Type B pancreatic cell (in vitro differentiated cells): ENCODE results near the gene NTMT1. TPM values are rescaled to one million over a fixed set of nuclear protein-coding genes. Genes with fewer than 3 reads are reported as not detected.
"Not testable (repeated sequence)": the region's sequence is repeated elsewhere in the genome, so short reads cannot be mapped to it uniquely, and the experiment has no call there.

ENCODE experiments used
- DNase-seq: peaks from one replicate; pipeline ENCODE4 v3.0.0; 2021; ENCODE audit warnings: mixed read lengths; ENCODE audit not compliant: unreplicated experiment; ENCODE audit errors: extremely low spot score
- H3K27ac Mint-ChIP-seq: 2 replicates; pipeline ENCODE4 v1.8.0; 2021; ENCODE audit warnings: mild to moderate bottlenecking, mixed read lengths
- H3K27me3 Mint-ChIP-seq: 2 replicates; pipeline ENCODE4 v1.8.0; 2021; ENCODE audit warnings: mixed read lengths
- H3K36me3 Mint-ChIP-seq: 2 replicates; pipeline ENCODE4 v1.8.0; 2021; ENCODE audit warnings: mixed read lengths
- H3K4me1 Mint-ChIP-seq: one replicate; pipeline ENCODE4 v1.8.0; 2021; ENCODE audit warnings: mixed read lengths; ENCODE audit not compliant: unreplicated experiment
- H3K4me3 Mint-ChIP-seq: 2 replicates; pipeline ENCODE4 v1.8.0; 2021; ENCODE audit warnings: mild to moderate bottlenecking, mixed read lengths
- H3K9me3 Mint-ChIP-seq: 2 replicates; pipeline ENCODE4 v1.8.0; 2021; ENCODE audit warnings: mixed read lengths
- CTCF ChIP-seq: fragments of 200-600 bp; sonication (generic); conservative IDR thresholded peaks from 2 replicates; pipeline ENCODE4 v1.5.0; 2021; ENCODE audit warnings: antibody characterized with exemption, mild to moderate bottlenecking
- total RNA-seq: library from RNA; stranded (reverse); gene quantifications from 2 replicates; pipeline ENCODE4 v1.2.1, GENCODE V29; 2021; ENCODE audit warnings: low replicate concordance

Gene NTMT1
- total RNA-seq, 1 donor from 2014 or later, result 33.5 TPM

GRCh38 chr9:129586245-129586644 is 39.7 kb upstream of the NTMT1 start:
- TF ChIP-seq CTCF, result no peak
- Mint-ChIP-seq H3K27me3 (no peaks in the 10 kb centered on the region), H3K9me3 (peaks cover 4% of the 10 kb centered on the region), H3K36me3 (no peaks in the 10 kb centered on the region), H3K27ac (no peak overlapping the region), H3K4me3 (no peak overlapping the region), H3K4me1 (peaks cover 60% of the 10 kb centered on the region)
- DNase-seq, result no peak

DNA sequence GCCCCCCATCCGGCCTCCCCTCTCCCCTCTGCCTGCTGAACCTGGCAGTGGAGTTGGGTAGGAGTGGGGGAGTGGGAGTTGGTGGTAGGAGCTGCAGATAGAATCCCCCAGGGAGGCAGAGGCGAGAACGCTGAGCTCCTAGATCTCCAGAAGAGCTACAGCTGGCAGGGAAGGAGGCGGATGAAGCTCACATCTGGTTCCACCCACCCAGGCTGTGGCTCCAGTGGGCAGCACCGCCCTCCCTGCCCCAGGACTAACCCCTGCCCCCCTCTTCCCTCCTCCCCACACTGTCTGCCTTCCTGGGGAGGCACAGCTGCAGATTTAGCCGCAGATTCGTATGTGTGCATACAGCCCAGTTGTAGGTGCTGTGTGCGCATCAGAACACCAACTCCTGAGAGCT is 39.3 kb upstream of the NTMT1 start:
- Mint-ChIP-seq H3K27ac (no peak overlapping the region), H3K36me3 (no peaks in the 10 kb centered on the region), H3K9me3 (peaks cover 4% of the 10 kb centered on the region), H3K4me1 (peaks cover 60% of the 10 kb centered on the region), H3K4me3 (no peak overlapping the region), H3K27me3 (no peaks in the 10 kb centered on the region)
- TF ChIP-seq CTCF, result no peak
- DNase-seq, result no peak

DNA sequence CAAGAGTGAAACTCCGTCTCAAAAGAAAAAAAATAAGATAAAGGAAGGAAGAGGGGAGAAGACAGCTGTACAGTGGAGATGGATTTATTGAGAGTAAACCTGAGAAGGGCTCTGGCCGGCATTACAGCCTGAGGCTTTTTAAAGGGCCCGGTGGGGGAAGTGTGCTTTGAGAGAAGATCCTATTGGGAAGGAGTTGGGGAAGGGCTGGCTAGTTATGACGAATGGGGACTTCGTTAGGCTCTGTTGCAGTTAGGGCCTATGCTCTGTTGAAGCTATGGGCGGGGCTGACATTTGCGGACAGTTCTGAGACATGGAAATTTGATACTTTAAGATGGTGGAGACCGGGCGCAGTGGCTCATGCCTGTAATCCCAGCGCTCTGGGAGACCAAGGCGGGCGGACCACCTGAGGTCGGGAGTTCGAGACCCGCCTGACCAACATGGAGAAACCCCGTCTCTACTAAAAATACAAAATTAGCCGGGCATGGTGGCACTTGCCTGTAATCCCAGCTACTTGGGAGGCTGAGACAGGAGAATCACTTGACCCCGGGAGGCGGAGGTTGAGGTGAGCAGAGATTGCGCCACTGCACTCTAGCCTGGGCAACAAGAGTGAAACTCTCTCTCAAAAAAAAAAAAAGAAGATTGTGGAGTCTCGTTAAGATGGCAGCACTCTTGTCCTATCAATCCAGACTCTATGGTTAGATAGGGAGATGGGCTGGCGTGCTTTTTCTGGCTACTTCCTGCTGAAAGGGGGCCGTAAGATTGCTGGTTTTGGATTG is 38.3 kb upstream of the NTMT1 start:
- peak overlapping the region; percentile 15 for H3K27ac Mint-ChIP-seq
- no peak for DNase-seq
- peaks cover 59% of the 10 kb centered on the region for H3K4me1 Mint-ChIP-seq
- peaks cover 4% of the 10 kb centered on the region for H3K9me3 Mint-ChIP-seq
- TF ChIP-seq CTCF, result no peak
- no peaks in the 10 kb centered on the region for H3K27me3 Mint-ChIP-seq
- peak overlapping the region; percentile 62 for H3K4me3 Mint-ChIP-seq
- no peaks in the 10 kb centered on the region for H3K36me3 Mint-ChIP-seq

DNA sequence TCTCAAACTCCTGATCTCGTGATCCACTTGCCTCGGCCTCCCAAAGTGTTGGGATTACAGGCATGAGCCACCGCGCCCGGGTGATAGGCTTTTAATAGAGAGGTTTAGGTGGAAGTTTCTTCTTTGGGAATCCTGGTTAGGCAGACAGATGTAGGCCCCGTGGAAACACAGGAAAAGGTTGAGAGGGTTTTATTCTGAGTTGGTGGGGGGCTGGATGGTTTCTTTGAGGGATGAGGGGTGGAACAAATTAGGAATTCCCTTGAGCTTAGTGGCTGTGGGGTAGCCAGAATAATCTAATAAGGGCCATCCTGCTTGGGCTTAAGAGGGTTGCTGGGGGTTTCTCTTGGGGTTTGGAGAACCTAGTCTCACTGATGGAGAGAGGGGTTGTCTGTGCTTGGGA is 35.5 kb upstream of the NTMT1 start:
- no peak for TF ChIP-seq CTCF
- no peak for DNase-seq
- Mint-ChIP-seq H3K27me3 (no peaks in the 10 kb centered on the region), H3K4me1 (peaks cover 76% of the 10 kb centered on the region), H3K4me3 (no peak overlapping the region), H3K36me3 (no peaks in the 10 kb centered on the region), H3K9me3 (no peaks in the 10 kb centered on the region), H3K27ac (peak overlapping the region; percentile 15)

GRCh38 chr9:129591916-129592315 is 34.0 kb upstream of the NTMT1 start:
- Mint-ChIP-seq H3K27me3 (no peaks in the 10 kb centered on the region), H3K36me3 (no peaks in the 10 kb centered on the region), H3K4me3 (no peak overlapping the region), H3K4me1 (peaks cover 73% of the 10 kb centered on the region), H3K27ac (peak overlapping the region; percentile 20), H3K9me3 (no peaks in the 10 kb centered on the region)
- TF ChIP-seq CTCF, result no peak
- DNase-seq, result no peak

- H3K27me3 Mint-ChIP-seq, H3K9me3 Mint-ChIP-seq, DNase-seq, H3K36me3 Mint-ChIP-seq: not testable (repeated sequence)
- peak overlapping the region; percentile 32 for H3K27ac Mint-ChIP-seq
- peaks cover 65% of the 10 kb centered on the region for H3K4me1 Mint-ChIP-seq
- peak overlapping the region; percentile 16 for H3K4me3 Mint-ChIP-seq
These were observed 33.2 kb upstream of the NTMT1 start for GRCh38 chr9:129592790-129593189.
